NCI-H2107 (cell line): ENCODE results near the gene SLC6A5.

ENCODE experiments used
- DNase-seq: peaks from one replicate; lab custom pipeline; 2025; lab: John Stamatoyannopoulos, UW

Gene SLC6A5

DNA sequence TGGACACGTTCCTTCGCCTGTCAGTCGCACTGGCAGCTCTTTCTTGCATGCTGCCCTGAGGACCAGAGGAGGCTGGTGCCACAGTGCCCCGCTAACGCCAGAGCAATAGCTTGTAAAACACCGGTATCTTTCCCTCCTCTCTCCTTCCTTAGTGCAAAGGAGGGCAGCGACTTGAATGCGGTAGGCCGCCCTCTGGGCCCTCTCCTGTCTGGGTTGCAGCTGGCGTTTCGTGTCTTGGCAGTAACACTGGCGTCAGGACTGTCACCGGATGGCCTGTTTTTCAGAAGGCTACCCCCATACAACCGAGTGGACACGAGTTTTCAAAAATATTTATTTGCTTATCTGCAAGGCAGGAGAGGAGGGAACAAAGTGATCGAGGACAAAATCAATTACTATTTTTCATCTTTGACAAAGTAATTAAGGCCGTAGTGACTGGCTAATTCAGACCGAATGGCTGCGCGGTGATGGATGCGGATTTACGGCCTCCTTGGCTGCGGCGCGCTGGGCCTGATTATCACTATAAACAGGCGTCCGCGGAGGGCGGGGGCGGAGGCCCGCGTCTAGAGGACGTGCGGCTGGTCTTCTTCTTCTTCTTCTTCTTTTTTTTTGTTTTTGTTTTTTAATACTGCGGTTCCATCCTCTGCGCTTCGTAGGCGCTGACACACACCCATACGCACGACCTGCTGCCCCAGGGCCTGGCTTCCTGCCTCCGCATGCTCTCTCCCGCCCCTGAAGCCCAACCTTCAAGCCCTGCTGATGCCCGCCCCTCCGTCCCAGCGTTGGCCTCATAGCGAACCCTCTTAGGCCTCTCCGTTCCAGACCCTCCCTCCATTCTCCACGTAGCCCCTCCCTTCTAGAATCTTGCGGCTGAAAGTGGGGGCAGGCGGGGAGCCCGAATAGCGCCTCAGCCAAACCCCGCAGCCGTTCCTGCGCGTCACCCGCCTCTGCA, 2.9 kb upstream of the SLC6A5 start:
- DNase-seq: no peak

DNA sequence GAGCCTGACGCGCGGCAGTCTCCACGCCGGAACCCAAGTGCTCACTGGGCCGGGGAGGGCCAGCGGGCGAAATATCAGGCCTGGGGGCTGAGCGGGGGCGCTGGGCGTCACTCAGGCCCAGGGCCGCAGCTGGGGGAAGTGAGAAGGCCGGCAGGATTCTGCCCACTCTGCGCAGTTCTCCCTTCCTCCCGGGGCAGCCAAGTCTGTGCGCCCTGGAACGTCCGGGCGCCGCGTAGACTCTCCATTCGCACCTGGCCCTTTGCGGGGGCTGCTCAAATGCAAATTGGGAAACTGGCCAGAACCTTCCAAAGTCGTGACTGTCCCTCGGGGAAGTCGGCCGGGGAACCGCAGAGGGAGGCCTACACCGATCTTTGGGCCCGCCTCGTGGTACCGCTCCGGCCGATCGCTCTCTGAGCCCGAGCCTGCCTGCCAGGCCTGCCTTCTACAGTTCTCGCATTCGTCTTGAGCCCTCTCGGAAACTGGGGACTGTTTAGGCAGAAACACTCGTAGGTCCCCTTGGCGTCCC, 2.2 kb upstream of the SLC6A5 start:
- DNase-seq: no peak

DNA sequence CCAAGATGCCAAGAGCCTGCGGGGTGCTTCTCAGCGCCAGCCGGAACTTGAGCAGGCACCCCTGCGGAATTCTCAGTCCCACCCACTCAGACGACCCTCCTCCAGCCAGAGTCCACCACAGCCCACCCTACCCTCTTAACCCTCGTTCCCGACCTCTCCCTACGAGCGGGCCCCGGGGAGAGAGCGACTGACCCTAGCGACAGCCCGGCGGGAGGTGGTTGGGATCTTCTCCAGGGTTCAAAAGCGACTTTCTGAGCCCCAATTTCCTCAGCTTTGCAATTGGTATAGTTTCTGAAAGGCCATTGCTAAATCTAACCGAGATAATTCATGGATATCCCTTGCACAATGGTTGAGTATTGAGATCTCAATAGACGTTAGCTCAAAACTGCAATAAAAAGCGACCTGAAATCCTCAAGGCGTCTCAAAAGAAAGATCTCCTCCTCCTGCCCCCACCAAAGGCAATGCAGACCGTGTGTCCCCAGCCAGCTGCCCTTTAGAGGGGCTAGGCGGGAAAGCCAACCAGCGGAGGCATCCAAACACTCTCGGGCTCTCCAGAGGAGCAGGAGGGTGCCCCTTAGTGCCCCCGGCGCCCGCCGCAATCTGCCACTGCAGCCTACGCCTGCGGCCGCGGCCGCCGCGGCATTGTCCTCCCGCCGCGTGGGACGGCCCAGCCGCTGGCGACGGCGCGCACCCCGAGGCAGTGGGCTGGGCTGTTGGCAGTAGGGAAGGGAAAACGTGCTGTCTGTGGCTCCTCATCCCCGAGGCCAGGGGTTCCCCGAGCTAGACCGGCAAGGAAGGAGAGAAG, 1.5 kb upstream of the SLC6A5 start:
- DNase-seq: no peak

DNA sequence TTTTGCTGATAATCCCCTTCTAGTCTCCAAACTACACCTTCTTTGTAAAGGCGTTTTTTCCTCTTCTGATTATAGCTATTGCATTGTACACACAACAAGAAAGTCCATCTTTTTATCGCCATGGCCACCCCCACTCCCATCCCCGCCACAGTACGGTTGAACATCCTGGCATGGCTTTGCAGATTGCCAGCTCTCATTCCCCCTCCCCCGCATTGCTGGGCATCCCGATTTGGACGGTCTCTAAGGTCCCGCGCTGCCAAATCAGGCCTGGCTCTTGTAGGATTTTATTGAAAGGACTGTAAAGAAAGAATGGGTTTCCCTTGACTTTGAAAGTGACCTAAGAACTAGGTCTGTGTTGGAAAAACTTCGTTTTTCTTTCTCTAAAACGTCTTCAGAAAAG, 916 bp upstream of the SLC6A5 start:
- DNase-seq: no peak

DNA sequence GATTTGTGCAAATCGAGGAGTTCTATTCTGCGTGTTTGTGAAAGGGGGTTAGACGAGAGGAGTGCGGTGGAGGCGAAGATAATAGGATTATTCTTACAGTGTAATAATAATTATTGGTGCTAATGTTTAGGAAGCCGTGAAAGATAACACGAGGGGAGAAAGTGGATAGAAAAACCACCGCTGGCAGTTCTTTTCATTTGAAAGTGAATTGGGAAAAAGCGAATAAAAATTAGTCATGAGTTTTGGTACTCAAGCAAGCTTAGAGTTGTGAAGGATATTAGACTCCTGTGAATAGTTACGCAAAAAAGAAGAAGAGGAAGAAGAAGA, 575 bp downstream of the SLC6A5 start:
- no peak for DNase-seq

DNA sequence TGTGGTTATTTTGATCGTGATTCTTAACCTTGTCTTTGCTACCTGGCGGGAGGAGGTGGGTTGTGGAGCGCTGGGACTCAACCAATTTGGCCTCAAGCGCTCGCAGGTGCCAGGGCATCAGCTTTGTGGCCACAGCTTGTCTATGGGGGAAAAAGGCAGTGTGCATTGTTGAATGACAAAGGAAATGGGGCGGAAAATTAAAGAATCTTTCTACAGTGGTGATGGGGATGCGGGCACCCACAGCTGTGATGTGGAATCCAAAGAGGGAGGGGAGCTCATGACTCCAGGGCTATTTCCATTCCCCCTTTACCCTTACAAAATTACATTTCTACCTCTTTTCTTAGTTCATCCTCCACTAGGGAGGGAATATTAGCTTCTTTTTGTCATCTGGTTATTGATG, 1.1 kb downstream of the SLC6A5 start:
- no peak for DNase-seq

DNA sequence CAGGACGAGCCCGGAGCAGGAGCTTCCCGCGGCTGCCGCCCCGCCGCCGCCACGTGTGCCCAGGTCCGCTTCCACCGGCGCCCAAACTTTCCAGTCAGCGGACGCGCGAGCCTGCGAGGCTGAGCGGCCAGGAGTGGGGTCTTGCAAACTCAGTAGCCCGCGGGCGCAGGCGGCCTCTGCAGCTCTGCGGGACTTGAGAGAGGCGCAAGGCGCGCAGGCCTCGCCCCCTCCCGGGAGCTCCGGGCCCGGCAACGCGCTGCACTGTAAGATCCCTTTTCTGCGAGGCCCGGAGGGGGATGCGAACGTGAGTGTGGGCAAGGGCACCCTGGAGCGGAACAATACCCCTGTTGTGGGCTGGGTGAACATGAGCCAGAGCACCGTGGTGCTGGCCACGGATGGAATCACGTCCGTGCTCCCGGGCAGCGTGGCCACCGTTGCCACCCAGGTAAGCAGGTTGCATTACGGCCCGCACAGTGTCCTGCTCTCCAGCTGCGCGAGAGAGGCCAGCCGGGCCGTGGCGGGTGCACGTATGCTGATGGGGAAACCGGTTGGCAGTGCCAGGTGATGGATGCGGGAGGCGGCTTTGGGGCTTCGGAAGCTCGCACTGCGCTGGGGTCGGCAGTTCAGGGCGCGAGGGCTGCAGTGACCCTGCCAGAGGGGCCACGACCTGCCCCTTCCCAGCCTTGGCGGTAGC, 2.0 kb downstream of the SLC6A5 start:
- no peak for DNase-seq

DNA sequence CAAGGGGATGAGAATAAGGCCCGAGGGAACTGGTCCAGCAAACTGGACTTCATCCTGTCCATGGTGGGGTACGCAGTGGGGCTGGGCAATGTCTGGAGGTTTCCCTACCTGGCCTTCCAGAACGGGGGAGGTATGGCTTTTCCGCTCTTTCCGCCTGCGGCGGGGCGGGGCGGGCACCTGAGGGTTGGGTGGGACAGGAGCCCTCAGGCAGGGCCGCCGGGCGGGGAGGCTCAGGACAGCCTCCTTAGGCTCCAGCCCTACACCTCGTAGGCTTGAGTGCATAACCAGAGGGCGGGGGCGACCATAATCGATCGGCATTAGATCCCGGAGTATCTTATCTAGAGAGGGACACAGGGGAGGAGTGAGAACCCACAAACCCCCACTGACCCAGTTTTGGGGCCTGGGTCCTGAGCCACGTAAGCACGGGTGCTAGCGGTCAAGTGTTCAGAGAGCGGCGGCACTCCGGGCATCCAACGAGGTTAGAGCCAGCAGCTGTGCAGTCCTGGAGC, 4.9 kb downstream of the SLC6A5 start:
- DNase-seq: no peak

DNA sequence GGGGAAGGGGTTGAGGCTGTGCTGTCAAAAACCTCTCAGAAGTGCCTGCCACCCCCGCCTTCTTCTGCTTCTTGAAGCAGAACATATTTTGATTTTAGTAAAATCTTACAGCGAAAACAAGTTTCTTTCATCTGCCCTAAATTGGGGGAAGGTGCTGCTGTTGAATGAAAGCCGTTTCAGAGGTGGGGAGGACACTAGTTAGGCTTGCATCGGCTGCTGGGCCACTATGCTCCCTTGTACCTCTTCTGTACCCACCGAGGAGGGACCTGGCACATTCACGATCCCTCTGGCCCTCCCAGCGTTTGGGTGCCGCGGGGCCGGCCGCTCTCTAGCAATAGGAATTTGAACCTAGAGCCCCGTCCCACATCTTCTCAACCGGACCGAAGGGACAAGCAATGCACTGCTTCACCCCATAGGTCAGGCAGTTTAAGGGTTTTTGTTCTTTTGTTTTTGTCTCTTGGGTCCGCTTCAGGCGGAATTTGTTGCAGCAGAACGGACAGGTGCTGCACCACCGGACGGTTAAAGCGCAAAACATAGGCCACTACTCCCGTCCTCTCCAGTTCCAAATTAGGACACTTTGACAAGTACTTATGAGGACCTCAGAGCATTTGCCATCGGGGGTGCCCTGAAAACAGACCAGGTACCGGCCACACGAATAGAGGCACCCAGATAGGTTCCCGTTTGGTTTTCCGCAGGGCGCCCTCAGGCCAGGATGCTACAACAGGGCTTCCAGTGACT, 5.6 kb downstream of the SLC6A5 start:
- DNase-seq: no peak

DNA sequence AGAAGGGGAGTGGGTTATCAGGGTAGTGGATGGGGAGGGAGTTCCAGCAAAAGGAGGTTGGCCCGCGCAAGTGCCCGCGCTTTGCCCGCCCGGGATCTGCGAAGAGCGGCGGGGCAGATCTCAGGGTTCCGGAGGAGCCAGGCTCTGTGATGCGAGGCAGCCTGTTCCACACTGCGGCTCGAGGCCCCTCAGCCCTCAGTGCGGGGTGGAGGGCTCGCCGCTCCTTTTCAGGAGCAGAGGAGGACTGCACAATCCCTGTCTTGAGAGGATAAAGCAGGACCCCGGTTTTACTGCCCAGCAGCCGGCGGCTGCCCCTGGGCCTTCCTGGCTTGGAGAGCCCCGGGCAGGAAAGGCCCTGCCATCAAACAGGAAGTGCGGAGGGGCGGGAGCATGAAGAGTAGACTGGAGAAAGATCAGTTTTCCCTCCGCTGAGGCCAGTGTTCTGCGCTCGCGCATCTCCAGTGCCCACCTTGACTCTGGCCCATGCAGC, 6.2 kb downstream of the SLC6A5 start:
- DNase-seq: no peak

DNA sequence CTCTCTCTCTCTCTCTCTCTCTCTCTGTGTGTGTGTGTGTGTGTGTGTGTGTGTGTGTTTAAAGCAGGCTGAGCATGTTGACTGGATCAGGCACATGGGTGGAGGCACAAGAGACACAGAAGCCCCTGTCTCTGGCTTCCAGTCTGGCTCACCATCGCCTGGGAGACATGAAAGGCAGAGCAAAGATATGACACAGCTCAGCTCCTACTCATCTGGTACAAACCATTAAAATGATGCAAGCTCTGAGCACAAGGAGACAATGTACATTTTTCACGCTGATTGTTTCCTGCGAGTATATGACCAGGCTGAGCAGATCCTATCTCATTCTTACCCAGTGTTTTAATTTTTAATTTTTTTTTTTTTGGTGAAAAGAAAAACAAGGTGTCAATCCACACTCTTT, 9.5 kb downstream of the SLC6A5 start:
- DNase-seq: no peak

DNA sequence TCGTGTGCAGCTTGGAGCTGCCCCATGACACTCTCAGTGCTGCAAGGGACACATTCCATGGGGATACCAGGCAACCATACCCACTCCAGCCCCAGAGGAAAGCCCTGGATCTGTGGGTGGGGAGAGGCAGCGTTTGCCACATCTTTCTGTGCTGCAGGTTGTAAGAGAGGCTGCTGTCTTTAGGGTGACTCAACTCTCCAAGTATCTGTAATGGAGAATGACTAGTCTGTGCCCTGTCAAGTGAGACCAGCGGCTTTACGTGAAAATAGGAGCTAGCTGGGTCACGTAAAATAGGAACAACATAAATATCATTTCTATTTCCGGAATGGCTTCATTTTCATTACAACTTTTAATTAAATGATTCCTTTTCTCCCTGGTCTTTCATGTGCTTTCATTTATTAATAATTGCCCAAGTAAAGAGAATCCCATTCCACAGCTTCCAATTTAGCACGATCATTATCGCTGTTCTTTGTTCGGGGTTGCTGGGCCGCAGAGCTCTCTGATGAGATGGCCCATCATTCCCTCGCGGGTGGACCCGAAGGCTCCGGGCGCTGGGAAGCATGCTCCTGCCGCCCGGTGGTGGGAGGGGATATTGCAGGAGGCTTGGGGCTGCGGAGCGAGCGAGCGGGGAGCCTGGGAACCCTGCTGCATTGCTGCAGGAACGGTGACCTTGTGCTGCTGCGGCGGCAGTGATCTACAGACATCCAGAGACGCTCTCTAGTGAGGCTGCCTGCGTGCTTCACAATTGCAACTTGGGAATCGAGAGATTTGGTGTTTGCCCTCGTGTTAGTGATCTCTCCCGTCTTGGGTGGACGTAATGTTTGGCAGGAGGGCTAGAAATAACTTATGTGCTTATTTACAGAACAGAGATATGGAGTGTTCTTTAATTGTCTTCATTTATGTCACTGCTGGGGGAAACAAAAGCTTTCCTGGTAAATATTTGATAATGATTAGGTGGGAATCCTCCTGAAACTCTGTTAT, 10.6 kb downstream of the SLC6A5 start:
- DNase-seq: peak; percentile 85

DNA sequence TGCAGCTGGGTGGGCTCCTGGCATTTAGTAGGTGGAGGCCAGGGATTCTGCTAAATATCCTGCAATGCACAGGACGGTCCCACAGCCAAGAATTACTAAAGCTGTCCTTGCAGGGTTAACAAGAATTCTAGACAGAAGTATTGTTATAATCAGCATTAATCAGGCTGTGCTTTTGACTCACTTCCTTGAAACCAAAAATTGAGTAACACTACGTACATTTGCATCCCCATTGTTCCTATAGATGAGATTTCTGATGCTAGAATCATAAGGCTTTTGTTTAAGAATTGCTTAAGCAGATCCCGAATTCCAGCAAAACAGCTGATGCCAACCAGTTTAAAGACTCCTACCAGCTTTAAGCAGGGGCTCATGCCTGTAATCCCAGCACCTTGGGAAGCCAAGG, 11.4 kb downstream of the SLC6A5 start:
- DNase-seq: no peak

DNA sequence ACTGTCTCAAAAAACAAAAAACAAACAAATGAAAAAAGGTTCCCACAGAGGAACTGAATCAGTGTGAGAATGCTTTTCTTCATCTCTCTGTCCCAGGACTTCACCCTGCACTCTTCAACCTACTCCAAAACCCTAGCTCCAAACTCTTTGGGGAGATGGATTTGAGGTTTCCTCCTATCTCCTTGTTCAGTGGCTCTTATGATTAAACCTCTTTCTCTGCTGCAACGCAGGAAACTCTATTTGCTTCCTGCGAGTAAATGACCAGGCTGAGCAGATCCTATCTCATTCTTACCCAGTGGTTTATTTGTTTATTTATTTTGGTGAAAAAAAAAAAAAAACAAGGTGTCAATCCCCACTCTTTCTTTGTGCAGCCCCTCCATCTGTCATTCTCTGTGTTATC, 12.0 kb downstream of the SLC6A5 start:
- DNase-seq: no peak

DNA sequence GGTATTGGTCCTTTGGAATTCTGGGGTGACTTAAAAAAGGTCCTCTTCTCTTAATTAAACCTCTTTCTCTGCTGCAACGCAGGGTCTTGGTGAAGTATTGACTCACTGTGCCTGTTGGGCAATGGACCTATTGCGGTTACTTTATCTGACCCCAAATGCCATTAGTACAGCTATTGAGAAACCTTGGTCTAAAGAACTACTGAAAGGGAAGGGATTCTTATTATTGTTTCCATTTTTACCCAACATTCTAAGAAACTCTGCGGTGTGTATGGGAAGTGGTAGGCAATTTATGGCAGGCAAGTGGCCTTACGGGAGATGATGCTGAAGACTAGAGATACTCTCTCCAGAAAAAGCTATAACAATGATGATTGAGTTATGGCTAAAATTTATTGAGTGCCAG, 12.5 kb downstream of the SLC6A5 start:
- no peak for DNase-seq

DNA sequence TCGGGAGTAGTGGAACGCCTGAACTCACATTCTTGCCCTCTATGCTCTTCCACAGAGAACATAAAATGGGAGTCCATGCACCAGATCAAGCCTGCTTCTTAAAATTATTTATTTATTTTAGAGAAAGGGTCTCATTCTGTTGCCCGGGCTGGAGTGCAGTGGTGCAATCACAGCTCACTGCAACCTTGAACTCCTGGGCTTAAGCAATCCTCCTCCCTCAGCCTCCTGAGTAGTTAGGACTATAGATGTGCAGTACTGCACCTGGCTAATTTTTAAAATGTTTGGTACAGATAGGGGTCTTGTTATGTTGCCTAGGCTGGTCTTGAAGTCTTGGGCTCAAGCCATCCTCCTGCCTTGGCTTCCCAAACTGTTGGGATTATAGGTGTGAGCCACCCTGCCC, 13.0 kb downstream of the SLC6A5 start:
- DNase-seq: no peak

DNA sequence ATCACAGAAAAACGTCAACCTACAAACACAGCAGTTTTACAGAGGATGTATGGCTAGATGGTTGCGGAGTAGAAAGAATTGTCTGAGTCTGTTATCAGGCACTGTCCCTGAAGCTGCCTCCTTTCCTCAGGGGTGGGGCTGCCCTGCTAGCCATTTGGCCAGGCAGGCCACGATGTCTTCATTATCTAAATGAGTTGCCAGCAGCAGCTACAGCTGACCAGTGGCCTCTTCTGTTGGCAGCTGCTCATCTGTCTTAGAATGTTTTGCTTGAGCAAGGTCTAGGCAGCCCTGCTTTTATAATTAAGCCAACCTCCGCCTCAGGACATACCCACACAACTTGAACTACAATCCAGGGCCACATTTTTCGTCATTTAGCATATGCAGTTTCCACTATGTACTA, 17.5 kb downstream of the SLC6A5 start:
- no peak for DNase-seq

DNA sequence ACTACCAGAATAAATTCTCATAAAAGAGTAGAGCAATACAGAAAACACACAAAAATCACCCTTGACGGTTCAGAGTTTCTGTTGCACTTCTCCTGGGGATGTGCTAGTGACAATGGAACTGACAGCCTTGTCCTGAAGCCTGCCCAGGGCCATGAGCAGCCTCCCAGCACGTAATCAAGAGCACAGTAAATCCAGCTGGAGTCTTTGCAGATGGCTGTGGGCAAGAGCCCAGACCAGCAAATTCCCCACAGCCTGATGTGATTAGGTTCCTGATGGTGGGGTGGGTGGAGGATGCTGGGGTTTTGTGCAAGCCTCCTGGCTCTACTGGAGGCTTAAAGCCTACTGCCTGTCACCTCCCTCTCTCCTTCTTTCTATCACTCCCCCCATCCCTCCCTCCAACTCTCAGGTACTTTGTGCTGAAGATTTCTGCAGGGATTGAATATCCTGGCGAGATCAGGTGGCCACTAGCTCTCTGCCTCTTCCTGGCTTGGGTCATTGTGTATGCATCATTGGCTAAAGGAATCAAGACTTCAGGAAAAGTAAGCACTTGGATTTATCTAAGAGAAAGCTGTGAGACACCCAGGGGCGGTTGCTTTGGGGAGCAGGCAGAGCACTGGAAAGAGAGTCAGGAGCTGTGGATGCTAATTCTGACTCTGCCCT, 18.1 kb downstream of the SLC6A5 start:
- DNase-seq: no peak

DNA sequence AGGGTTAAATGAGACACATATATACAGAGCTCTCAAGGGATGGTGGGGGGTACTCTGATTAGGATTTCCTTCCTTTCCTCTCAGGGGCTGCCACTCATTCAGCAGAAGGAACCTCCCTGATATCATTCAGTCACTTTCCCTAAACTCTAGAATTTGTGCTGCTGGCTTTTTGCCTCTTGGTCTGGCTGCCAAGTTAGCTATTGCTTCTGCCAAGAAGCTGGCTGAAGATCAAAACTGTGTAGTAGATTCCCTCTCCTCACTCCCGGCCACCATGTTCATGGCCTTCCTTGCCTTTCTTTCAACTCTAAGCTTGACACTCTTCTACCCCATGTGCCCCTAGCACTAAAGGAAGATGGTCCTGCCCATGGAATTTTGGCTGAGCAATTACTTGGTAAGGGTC, 18.7 kb downstream of the SLC6A5 start:
- DNase-seq: no peak

DNA sequence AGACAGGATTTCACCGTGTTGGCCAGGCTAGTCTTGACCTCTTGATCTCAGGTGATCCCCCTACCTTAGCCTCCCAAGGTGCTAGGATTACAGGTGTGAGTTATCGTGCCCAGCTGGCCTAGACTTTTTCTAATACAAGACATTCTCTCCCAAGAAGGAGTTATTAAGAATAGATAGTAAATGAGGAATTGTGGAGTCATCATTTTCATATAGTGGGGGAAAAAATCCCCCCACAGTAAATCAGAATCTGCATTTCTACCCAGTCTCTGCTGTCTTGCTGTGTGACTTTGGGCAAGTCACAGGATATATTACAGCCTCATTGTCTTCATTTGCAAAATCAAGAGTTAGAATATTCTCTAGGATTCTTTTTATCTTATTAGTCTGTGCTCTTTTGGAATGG, 21.6 kb downstream of the SLC6A5 start:
- DNase-seq: no peak
